ENCODE data around the gene PDE4D.

The PDE4D gene

DNA sequence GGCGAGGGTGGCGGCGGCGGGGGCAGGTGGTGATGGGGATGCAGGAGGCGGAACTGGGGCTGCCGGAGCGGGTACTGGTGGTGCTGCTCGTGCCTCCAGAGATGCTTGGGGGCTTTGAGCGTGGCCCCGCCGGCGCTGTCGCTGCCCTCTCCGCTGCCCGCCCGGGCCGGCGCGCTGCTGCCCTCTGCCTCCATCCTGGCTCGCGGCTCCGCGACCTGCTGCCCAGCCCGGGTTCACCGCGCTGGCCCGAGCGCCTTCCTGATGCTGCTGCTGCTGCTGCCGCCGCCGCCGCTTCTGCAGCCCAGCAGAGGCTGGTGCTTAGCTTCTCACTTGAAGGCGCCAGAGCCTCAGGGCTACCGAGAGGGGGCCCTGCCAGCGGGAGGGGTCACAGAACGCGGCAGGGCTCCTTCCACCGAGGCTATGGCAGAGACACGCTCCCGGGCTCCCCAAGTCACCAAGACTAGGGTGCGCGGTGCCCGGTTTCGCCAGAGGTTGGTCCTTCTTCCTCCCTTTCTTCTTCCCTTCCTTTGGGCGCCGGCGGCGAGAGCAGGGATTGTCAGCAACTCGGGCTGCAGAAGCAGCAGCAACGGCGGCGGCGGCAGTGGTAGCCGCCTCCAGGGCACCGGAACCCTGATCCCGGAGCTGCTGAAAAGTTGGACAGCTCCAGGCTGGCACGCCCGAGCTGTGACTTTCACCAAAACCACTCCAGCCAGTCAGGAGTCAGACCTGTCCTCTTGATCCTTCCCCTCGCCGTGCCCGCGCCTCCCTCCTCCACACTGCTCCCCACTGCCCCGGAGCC is at the start of gene PDE4D:
PDE4D (minus strand) TSS at position 298 of the 799 bp plus-strand sequence.
- no peak for DNase-seq (ENCODE audit: low spot score)

GRCh38 chr5:59937633-59938032 is 44.1 kb upstream of the PDE4D start:
- DNase-seq (ENCODE audit: low spot score): no peak

- no peak for DNase-seq (ENCODE audit: low spot score)
These were observed 29.9 kb upstream of the PDE4D start for GRCh38 chr5:59923465-59923864.

DNA sequence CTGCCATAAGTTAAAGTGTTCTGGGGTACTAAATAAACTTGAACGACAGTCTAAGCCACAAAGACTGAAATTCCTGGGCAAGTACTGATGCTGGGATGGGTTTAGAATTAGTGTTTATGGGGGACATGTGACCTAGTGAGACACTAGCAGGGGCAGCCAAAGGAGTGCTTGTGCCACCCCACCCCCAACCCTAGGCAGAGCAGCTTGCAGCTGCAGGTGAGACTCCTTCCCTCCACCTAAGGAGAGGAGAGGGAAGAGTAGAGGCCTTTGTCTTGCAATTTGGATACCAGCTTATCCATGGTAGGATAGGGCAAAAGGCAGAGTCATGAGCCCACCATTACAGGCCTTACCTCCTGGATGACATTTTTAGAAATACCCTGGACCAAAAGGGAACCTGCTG is 28.7 kb upstream of the PDE4D start:
- DNase-seq (ENCODE audit: low spot score): no peak

- no peak for DNase-seq (ENCODE audit: low spot score)
These were observed 28.3 kb upstream of the PDE4D start for GRCh38 chr5:59921816-59922215.

- no peak for DNase-seq (ENCODE audit: low spot score)
These were observed 26.0 kb upstream of the PDE4D start for GRCh38 chr5:59919484-59919883.

DNA sequence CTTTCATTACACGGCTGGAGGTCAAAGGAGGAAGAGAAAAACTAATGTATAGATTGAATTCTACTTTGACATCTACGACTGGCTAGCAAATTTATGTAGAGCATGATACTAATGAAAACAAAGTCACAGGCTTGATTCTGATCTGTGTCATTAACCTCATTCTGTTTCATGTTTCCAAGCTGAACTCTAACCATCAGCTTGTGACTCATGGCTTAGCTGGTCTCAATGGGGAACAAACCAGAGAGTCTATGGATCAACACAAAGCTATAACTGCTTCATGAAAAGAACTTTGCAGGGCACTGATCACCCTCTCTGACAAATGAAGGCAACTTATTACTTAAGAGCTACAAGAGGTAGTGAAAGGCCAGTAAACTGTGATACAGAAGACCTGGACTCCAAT is 23.6 kb upstream of the PDE4D start:
- no peak for DNase-seq (ENCODE audit: low spot score)

DNA sequence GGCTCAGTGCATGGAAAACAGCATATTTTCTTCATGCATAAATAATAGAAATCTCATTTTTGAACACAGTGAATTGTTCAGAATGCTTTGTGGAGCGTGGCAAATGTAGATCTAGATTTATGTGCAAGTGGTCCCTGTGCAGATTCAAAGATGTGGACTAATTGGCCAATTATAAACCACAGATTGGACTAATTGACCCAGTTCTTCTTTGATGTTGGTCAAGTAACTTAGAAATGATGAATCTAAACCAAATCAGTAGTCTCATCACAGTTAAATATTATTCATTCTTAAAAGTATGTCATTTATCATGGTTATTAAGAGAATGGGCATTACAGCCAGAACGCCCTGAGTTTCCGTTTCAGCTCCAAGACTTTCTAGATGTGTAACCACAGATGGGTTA is 11.7 kb upstream of the PDE4D start:
- no peak for DNase-seq (ENCODE audit: low spot score)

- DNase-seq (ENCODE audit: low spot score): no peak
These were observed 3.5 kb upstream of the PDE4D start for GRCh38 chr5:59897075-59897474.

GRCh38 chr5:59891962-59892643 is 1.4 kb downstream of the PDE4D start:
- no peak for DNase-seq (ENCODE audit: low spot score)

- DNase-seq (ENCODE audit: low spot score): no peak
These were observed 6.3 kb downstream of the PDE4D start for GRCh38 chr5:59887274-59887673.

- no peak for DNase-seq (ENCODE audit: low spot score)
These were observed 18.9 kb downstream of the PDE4D start for GRCh38 chr5:59874675-59875074.

DNA sequence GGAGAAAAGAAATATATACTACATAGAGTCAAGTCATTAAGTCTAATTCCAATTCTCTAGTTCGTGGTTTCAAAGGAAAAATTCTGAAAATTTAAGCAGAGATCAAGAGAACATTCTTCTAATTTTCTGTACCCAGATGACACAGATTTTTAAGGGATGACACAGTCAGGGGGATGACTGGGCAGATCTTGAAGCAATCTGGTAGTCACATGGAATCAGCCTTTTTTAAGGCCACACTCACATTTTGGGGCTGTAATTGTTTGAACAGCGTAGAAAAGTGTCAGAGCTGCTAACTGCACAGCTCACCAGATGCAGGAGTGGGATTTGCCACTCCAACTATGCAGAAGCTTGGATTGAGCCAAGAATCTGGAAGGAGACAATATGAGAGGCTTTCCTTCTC is 20.4 kb downstream of the PDE4D start:
- DNase-seq (ENCODE audit: low spot score): no peak

DNA sequence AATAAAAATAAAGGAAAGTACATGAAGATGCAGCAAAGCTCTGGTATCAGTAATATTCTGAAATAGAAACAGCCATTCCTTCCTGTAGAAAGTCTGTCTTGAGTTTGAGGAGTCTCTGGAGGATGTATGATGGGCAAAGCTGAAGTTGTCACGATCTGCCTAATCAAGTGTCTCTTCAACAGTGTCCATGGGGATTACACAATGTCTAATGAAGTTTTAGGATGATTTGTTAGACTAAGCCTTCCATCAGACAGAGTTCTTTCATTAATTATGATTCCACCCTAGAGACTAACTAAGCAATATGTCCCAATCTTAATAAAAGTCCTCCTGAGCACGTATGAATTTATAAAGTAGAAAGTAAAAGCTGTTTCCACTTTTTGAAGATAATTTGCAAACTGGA is 26.9 kb downstream of the PDE4D start:
- DNase-seq (ENCODE audit: low spot score): no peak

- DNase-seq (ENCODE audit: low spot score): no peak
These were observed 28.8 kb downstream of the PDE4D start for GRCh38 chr5:59864718-59865117.

- no peak for DNase-seq (ENCODE audit: low spot score)
These were observed 29.7 kb downstream of the PDE4D start for GRCh38 chr5:59863777-59864176.

DNA sequence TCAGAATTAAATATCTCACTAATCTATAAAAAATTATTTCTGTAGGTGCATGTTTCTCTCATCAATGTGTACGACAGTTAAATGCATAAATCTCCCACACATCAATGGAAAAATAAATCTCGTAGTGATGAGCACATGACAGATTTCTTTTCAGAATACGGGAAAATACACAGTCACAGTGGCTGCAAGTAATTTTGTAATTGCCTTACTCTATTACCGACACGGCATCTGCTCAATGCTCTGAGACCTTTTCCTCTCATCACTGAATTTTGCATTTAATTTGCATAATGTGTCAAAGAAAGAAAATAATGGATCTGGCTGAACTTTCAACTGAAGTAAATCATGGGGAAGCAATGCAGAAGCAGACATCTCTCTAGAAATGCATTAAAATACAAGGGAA is 37.2 kb downstream of the PDE4D start:
- DNase-seq (ENCODE audit: low spot score): no peak

GRCh38 chr5:59850766-59851165 is 42.8 kb downstream of the PDE4D start:
- DNase-seq (ENCODE audit: low spot score): no peak

- DNase-seq (ENCODE audit: low spot score): no peak
These were observed 45.9 kb downstream of the PDE4D start for GRCh38 chr5:59847586-59847985.

DNA sequence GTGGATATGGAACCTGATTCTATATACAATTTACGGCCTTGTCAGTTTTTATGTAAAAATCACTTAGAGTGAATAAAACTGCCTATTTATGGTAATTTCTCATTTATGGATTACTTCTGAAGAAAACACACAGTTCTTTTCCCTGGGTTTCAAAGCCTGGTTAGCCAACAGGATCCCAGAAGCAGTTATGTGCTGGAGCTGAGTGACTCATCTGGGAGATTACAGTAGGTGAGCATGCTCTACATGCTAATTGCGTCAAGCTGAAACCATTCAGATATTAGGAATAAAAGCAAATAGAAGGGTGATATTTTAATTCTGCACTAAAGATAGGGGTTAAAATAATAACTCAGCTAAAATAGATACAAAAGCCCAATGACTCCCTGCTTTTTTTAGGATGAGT is 47.8 kb downstream of the PDE4D start:
- DNase-seq (ENCODE audit: low spot score): no peak

GRCh38 chr5:59843511-59844213 is 49.9 kb downstream of the PDE4D start:
- DNase-seq (ENCODE audit: low spot score): no peak

- no peak for DNase-seq (ENCODE audit: low spot score)
These were observed 50.5 kb downstream of the PDE4D start for GRCh38 chr5:59842999-59843398.

GRCh38 chr5:59840200-59840601 is 53.3 kb downstream of the PDE4D start:
- DNase-seq (ENCODE audit: low spot score): no peak
